ENCODE data around the gene G6PC2.
"Not testable (repeated sequence)": the region's sequence is repeated elsewhere in the genome, so short reads cannot be mapped to it uniquely, and the experiment has no call there.

Gene G6PC2

DNA sequence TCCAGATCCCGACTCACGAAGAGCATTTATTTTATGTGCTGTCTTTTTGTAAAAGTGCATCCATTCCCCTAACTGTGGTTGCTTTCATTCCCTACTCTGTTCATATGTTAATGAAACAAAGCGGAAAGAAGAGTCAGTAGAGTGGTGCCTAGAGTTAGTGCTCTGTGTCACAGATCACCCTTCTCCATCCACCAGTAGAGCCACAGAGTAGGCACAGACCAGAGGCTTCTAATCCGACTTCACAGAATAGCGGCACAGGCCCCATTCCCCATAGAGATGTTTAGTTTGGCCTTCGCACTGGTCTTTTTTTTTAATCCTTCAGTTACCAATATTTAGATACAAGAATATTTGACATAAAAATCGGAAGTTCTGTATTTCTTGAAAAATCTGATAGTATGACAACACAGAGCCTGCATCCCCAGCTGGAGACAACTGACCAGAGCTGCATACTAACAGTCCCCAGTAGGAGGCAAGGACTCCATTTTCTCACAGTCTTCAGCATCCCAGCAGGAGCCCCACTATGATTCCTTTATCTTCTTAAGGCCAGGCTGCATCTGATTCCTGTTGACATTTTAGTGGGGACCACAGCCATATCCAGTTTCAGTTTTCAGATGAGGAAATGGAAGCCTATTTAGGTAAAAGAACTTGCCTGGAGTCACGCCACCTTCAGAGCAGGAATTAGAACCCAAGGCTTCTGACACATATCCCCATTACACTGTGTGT lies 7.0 kb downstream of the G6PC2 start:
- no peak for DNase-seq (ENCODE audit: low spot score)

DNA sequence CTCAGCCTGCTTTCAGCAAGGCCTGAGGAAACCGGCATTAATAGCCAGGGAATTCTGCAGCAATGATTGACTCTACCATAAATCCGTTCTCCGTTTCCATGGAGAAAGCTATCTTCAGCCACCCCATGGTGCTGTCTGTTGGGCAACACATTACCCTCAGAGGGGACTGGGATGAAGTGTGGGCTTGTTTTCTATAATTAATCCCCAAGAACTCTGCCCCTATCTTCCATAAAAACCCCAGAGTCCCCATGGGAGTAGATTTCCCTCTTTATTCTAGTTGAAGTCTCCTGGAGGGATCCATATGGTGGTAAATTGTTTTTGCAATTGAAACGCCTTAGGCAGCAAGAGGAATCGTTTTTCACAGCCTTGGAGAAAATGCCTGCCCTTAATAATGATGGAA lies 9.2 kb downstream of the G6PC2 start:
- DNase-seq (ENCODE audit: low spot score) = no peak

DNA sequence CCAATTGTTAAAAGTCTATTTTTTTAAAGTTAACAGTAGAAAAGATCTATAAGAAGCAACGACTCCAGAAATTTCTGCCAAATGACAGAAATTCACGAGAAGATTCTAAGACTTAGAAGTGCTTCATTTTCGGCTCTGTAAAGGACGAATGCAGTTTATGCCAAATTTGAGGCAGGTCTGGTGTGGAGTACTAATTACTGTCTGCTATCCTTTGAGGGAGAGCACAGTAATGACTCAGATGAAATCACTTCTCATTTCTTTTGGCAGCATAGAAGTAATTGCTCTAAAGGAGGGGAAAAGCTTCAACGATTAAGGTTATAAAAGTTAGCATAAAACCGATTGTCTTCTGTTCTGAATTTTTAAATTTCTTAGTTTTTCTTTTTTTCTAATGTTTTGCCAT lies 11.4 kb downstream of the G6PC2 start:
- no peak for DNase-seq (ENCODE audit: low spot score)

DNA sequence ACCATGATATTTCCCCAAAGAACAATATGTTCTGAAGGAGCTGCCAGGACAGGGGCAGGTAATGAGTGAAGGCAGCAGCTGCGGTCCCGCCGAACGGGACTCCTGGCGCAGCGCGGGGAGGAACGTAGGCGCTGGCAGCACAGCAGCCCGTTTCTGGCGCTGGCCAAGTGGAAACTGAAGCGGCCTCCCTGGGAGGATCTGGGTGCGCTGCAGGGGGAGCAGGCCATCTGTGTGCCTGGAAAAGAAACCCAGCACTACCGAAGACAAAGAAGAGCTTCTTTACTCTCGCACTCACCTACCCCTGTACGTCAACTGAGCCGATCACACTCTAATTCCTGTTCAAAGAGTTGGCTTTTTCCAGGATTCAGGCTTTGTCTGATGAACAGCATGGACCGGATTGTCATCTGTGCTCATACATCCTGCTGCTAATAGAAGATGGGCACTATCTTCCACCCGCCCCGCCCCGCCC lies 11.8 kb downstream of the G6PC2 start:
- peak; percentile 65 for DNase-seq (ENCODE audit: low spot score)

DNA sequence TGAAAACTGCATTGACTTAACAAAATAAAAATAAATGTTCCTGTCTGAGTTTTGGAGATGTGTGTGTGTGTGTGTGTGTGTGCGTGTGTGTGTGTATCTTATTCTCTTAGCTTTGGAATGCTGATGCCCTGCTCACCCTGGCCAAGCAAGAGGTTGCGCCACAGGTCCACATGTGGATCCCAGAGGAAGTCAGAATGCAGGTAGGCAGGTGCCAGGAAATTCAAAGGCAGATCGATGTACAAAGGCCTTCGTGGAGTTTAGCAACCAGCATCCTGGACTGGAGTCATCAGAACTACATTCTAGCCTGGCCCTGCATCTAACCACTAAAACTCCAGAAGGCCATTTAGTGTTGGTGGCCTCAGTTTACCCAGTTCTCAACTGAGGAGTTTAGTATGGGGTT lies 12.4 kb downstream of the G6PC2 start:
- DNase-seq (ENCODE audit: low spot score) = no peak

DNA sequence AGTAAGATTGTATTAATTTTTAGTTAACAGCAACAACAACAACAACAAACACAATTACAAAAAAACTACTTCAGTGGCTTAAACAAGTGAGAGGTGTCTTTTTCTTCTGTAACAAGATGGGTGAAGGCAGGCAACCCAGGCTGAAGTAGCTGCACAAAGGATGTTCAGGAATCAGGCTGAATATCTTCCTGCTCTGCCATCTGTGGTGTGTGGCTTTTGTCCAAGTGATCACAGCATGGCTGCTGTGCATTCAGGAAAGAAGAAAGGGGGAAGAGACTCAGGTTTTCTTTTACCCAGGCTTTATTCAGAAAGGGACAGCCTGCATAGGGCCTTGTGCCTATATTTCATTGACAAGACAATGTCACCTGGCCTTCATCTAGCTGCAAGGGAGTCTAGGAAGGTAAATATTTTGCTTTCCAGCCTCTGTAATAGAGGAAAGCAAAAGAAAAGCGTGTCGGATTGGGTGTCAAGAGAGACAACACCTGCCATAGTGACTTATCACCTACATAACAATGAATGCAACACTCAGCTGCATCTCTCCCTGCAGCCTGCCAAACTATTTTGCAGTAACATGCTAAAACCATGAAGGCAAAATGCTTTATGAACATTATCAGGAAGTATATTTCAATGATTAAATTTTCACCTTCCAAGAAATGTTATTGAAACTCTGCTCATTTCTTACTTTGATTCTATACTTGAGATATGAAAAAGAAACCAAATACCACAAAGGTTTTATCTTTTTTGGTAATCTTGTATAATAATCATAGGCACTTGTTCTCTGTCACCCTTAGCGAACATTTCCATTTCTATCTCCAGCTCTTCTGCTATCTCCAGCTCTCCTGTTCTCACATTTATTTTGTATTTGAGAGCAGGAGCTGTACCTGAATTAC lies 14.6 kb downstream of the G6PC2 start:
- no peak for DNase-seq (ENCODE audit: low spot score)

DNA sequence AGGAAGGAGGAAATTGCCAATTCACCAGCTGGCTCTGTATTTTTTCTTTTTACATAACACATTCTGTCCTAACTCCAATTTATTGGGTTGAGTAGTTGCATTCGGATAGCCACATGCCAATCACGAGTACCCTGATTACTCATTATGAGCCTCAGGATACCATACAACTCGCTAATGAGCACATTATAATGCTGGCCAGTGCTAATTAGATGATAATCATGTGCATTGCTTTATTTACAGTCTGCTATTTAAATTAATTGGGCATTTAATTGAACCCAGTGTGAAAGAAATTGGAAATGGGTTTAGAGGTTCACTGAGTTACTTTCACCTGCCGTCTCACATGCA lies 15.2 kb downstream of the G6PC2 start:
- no peak for DNase-seq (ENCODE audit: low spot score)

DNA sequence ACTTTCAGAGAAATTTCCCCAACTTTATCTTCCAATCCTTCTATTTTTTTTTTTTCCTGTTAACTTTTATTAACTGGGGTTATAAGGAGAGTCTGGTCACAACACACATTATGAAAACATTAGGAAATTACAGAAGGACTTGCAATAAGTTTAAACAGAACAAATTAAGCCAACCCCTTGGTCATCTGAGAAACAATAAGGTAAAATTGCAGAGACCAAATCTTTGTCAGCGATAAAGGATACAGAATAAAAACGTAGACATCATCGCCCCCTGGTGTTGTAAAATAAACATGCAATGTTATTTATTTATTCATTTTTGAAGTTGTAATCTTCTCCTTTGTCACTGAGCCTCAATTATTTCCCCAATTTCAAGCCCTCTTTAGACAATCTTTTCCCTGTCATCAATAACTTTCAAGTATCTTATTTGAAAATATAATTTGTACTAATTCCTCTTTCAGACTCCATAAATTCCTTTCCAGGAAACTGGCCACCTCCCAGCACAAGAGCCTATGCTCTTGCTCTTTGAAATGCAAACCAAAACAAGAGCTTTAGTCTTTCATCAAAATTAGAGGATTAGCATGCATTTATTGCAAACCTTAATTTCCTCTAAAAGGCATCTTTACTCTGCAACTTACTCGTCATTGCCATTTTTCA lies 19.5 kb downstream of the G6PC2 start:
- peak; percentile 39 for DNase-seq (ENCODE audit: low spot score)

DNA sequence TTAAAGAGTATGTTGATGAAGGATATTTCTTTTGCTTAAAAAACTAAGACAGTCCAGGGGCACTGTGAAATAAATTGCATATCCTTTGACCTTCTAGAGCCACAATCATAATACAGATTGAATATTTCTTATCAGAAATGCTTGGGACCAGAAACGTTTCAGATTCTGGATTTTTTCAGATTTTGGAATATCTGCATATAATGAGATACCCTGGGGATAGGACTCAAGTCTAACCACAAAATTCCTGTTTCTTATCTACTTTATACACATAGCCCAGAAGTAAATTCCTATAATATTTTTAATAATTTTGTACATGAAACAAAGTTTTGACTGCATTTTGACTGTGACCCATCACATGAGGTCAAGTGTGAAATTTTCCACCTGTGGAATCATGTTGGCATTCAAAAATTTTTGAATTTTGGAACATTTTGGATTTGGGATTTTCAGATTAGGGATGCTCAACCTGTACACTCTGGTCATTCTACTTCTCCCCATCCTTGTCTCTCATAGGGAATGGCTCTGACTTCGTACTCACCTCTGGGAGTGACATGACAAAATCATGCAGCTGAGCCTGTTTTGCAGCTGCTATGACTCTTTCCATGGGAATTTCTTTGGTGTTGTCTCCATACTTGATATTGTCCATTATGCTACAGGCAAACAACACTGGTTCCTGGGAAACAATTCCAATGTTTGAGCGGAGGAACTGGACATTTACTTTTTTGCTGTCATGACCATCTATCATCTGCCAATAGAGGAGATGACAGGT lies 25.7 kb downstream of the G6PC2 start:
- DNase-seq (ENCODE audit: low spot score) = no peak

DNA sequence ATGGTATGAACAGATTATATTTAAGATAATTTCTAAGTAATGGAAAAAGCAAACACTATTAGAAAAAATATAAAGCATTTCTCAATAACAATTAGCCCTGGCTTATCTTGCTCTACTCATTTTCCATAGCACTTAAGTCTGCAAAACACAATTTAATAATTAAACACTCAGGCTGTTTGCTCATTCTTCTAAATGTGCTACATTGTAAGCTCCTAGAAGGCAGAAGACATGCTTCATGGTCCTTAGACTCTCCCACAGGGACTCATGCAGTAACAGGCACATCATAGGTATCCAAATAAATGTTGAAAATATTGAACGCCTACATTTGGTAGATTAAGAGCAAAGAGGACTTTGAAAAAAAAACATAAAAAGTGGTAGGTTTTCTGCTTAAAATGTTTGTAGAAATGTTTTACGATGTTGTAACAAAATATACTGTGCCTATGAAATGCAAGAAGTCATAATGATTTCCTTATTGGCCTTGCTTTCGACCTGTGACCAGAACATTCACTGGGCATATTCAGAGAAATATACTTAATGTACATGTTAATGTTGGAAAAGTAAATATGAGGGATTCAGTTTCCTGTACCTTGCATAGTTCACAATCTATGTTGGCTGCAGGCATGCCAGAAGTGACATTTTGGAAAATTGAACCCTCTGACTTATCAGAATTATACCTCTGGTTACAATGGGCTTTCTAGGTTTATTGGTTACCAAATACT lies 27.2 kb downstream of the G6PC2 start:
- no peak for DNase-seq (ENCODE audit: low spot score)

DNA sequence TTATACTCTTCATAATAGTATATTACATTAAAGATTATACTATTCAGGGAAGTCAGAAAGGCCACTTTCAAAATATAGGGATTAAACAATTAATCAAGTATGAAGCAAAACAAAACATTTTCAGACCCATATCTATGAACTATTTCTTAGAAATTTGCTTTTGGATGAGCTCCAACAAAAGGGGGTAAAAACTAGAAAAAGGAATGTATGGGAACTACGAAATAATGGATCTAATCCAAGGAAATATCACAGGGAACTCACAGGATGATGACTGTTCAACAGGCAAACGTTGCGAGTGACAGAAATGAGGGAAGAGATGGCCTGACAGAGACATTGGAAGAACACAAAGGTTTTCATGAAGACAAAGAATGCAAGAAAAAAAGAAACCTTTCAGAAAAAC lies 27.9 kb downstream of the G6PC2 start:
- no peak for DNase-seq (ENCODE audit: low spot score)

DNA sequence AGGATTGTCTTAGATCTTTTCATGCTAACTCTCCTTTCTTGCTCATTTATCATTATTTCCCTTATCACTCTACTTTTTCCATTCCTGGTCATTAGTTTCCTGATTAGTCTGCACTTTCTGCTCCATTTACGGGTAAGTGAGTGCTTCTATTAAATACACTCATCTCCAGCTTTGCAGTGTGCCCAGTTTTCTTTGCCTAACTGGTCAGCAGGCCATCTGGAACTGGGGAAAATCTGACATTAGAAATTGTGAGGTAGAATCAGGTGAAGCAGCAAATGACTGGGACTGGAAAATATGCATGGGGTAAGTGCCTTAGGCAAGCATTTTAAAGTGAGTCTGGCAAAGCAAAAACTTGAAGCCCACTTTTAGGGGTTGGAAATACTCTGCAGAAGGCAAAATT lies 29.2 kb downstream of the G6PC2 start:
- no peak for DNase-seq (ENCODE audit: low spot score)

DNA sequence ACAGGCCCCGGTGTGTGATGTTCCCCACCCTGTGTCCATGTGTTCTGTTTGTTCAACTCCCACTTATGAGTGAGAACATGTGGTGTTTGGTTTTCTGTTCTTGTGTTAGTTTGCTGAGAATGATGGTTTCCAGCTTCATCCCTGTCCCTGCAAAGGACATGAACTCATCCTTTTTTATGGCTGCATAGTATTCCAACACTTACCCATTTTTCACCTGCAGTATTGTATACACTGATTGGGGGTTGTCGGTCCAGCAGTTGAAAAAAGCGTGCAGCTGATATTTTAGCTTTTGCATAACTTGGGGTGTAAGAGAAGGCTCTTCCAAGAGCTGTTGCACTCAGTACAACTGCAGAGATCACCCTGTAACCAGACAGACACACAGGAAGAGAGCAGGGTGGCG lies 31.1 kb downstream of the G6PC2 start:
- DNase-seq (ENCODE audit: low spot score) = not testable (repeated sequence)

DNA sequence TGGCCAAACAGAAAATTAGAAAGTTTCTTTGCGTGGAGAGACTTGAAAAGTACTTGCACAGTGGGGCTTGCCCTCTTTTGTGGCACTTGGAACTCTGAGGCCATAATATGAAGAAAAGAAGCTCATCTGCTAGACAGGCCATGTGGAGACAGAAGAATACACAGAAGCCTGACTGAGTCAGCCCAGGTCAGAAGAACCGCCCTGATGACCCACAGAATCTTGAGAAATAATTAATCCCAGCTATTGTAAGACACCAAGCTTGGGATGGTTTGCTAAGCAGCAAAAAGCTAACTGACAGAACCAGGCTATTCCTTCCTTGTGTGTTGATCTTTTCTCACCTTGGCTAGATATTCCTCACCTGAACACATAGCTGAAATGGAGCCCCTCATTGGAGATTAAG lies 33.7 kb downstream of the G6PC2 start:
- peak; percentile 13 for DNase-seq (ENCODE audit: low spot score)

DNA sequence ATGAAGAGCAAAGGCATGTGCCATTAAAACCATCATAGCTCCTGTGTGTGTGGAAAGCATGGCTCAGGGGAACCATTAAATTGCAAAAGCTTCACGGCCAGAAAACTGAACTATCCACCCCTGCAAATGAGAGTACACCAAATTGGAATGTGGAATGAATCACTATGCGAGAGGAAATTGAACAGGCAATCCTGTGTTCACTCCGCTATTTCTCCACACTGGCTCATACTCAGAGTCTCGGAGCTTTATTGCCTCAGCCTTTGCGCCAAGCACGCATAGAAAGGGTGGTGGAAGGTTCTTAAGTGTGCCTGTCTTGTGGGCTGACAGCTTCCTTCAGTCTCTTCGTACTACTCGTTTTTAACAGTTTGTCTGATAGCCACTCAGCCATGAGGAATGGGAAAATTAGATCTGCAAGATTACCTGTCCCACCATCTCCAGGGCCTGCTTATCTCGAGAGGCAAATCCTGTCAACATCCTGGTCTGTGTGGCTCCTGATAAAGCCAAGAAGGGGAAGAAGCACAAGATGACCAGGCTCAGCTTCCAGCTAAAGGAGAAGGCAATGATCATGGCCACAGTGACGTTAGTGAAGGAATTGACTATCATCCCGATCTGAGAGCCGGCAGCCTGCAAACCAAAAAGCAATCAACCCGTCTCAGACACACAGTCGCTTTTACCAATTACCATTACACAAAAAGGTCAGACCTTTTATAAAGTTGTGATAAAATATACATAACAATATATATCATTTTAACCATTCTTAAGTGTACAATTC lies 34.9 kb downstream of the G6PC2 start:
- DNase-seq (ENCODE audit: low spot score) = peak; percentile 57

DNA sequence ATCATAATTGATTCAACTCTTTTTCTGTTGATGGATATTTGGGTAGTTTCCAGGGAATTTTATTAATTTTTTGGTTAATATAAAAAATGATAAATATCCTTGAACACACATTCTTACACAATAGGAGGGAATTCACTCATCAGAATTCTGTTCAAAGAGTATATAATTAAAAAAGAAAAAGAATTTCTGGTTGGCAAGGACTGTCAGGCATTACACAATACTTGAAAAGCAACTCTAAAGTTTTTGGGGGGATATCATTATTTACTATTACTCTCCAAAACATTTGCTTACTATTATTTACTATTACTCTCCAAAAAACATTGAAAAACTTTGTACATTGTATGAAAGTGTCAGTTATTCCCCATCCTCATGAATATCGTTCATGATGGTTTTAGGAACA lies 38.0 kb downstream of the G6PC2 start:
- DNase-seq (ENCODE audit: low spot score) = no peak

DNA sequence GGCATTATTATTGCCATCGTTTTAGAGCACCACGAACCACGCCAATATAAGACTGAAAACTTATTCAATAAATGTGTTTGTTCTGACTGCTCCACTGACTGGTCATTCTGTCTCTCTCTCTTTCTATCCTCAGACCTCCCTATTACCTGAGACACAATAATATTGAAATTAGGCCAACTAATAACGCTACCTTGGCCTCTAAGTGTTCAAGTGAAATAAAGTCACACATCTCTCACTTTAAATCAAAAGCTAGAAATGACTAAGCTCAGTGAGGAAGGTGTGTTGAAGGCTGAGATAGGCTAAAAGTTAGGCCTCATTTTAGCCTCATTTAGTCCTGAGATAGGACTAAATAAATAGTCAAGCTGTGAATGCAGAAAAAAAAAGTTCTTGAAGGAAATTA lies 38.8 kb downstream of the G6PC2 start:
- no peak for DNase-seq (ENCODE audit: low spot score)

DNA sequence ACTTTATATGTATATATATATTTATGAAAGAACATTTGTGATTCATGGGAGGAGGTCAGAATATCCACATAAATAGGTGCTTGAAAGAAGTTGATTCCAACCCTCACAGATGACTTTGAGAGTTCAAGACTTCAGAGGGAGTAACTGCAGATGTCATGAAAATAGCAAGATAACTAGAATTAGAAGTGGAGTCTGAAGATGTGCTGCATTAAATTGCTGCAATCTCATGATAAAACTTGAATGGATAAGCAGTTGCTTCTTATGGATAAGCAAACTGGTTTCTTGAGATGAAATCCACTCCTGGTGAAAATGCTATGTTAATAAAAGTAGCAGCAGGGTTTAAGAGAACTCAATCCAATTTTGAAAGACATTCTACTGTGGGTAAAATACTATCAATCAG lies 40.2 kb downstream of the G6PC2 start:
- DNase-seq (ENCODE audit: low spot score) = no peak

DNA sequence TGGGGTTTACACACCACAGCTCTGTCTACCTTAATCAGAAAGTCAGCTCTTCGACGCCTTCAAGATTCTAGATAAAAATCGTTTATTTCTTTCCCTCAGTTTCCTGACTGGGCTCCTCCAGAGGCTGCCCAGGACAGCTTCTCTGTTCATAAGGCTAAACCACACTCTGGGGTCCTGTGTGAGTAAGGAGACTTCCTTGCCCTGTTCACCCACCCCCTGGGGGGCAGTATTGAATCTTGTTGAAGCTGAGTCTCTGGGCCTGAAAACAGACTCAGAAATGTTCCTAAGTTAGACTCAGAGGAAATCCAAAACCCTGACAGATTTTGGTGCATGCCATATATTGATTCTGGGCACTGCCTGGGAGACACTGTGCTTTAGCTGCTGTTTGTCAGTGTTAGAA lies 43.0 kb downstream of the G6PC2 start:
- DNase-seq (ENCODE audit: low spot score) = no peak

DNA sequence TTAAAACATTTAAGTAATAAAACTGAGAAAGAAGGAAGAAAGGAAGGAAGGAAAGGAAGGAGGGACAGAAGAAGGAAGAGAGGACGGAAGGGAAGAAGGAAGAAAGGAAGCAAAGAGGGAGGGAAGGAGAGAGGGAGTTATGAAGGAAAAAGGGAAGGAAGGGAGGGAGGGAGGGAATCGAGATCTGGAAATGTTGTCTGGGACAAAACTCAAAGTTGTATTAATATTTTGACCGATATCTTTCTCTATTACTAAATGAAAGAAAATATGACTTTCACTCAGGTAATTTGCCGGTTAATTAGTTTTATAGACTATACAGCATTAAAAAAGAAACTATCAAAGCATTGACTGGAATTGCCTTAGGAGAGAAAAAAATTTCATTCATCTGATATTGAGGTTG lies 44.4 kb downstream of the G6PC2 start:
- no peak for DNase-seq (ENCODE audit: low spot score)

Measured in GM03348 (cell line).